Heart left ventricle (tissue), 16 donors: ENCODE measurements around the gene PRDM16. TPM values are rescaled to one million over a fixed set of nuclear protein-coding genes. Genes with fewer than 3 reads are reported as not detected.

ENCODE experiments used
- ATAC-seq, 4 donors: fragments of 200-7000 bp; cut with Tn5 transposase; one replicate each; pipeline ENCODE4 v1.9.1; 2020 to 2022; ENCODE audit warnings: moderate library complexity in 4 of 4, mild to moderate bottlenecking in 3 of 4, moderate number of reproducible peaks in 1 of 4
- DNase-seq, 5 donors: peaks; one replicate each; pipeline ENCODE4 v3.0.0-alpha.2; 2020
- H3K27ac ChIP-seq, 12 donors: fragments of 200-600 bp; sonication (generic) in 4 of 12; one replicate each; pipeline versions ENCODE4 v1.5.0 to v1.8.0; 2016 to 2022; ENCODE audit warnings: mild to moderate bottlenecking in 2 of 12
- H3K27me3 ChIP-seq, 9 donors: fragments of 200-600 bp; sonication (generic) in 2 of 9; one replicate each; pipeline versions ENCODE4 v1.5.1 to v1.8.0; 2016 to 2022; ENCODE audit warnings: mild to moderate bottlenecking in 3 of 9
- H3K36me3 ChIP-seq, 9 donors: fragments of 200-600 bp; sonication (generic) in 2 of 9; one replicate each; pipeline versions ENCODE4 v1.5.0 to v1.8.0; 2018 to 2022; ENCODE audit warnings: mild to moderate bottlenecking in 2 of 9
- H3K4me1 ChIP-seq, 12 donors: fragments of 200-600 bp; sonication (generic) in 4 of 12; one replicate each; pipeline versions ENCODE4 v1.5.0 to v1.8.0; 2016 to 2022; ENCODE audit warnings: mild to moderate bottlenecking in 3 of 12
- H3K4me3 ChIP-seq, 12 donors: fragments of 200-600 bp; sonication (generic) in 4 of 12; one replicate each; pipeline versions ENCODE4 v1.5.0 to v1.8.0; 2017 to 2022; ENCODE audit warnings: mild to moderate bottlenecking in 9 of 12, moderate library complexity in 4 of 12
- H3K9me3 ChIP-seq, 12 donors: fragments of 200-600 bp; sonication (generic) in 4 of 12; one replicate each; pipeline versions ENCODE4 v1.5.0 to v1.8.0; 2016 to 2022; ENCODE audit warnings: mild to moderate bottlenecking in 1 of 12
- CTCF ChIP-seq, 12 donors: fragments of 200-600 bp; sonication (generic) in 4 of 12; IDR thresholded peaks; one replicate each; pipeline versions ENCODE4 v1.5.0 to v1.8.0; 2018 to 2022; ENCODE audit warnings: antibody characterized with exemption in 12 of 12, mild to moderate bottlenecking in 5 of 12
- POLR2A ChIP-seq, 2 donors: fragments of 450-650 bp; IDR thresholded peaks; one replicate each; pipeline ENCODE4 v1.6.1; 2017; ENCODE audit warnings: antibody characterized with exemption in 2 of 2, mild to moderate bottlenecking in 2 of 2, moderate library complexity in 2 of 2
- WGBS, 4 donors: extraction: QIAGEN DNeasy Blood & Tissue Kit in 2 of 4; methylation state at CpG; one replicate each; pipeline versions ENCODE4 v1.1.5 to v1.1.7; 2013 to 2018; 5-methylcytosine and 5-hydroxymethylcytosine counted together
- intact Hi-C, 10 donors: fragments of 100-400 bp; cut with DNase I; formaldehyde crosslinking; loops; one replicate each; pipeline versions ENCODE4 v1.11.1 to v1.14.2; 2022
- polyA plus RNA-seq, 2 donors: library from polyadenylated mRNA; stranded (reverse); fragments of 200-250 nt; gene quantifications; one replicate each; pipeline ENCODE4 v1.2.3, GENCODE V29; 2013
- total RNA-seq, 9 donors: library from RNA; depleted of rRNA in 2 of 9; stranded (reverse); fragments of >200 nt in 2 of 9; fragmentation: NEBNext Ultra II Directional in 3 of 9; extraction: Animal tissue kit (Norgen Biotek cat#: 25700) in 3 of 9; gene quantifications; one replicate each; pipeline versions ENCODE4 v1.1.0 to v1.2.4, GENCODE V29; 2016 to 2023
- donor health status: ischemic (EF 13 %, LVEDD 7.1; RV severe dilation, severe dysfunction).
- donor health status: healthy with polysubstance abuse.
- donor health status: DM: no; HTN: yes; CAD: no.
- donor health status: DM: no; HTN: no; CAD: no.
- donor health status: ischemic (EF 25% LVEDD 6.9; RV normal size, moderate dysfunction).
- donor health status: ischemic (EF 25% LVEDD 5.7; RV mildly dilated, moderate dysfunction).
- donor health status: healthy.
- donor health status: DM: yes; HTN: yes; CAD: no.
- donor health status: ischemic (EF 35%, LVEDD 5.7; RV mildly dilated, moderate dysfunction).
- donor health status: nonischemic (EF 11% LVEDD 7.7; RV severe dilation, severe dysfunction).
- donor health status: DM: yes; HTN: yes; CAD: no.
- donor health status: PGD.
- donor health status: ischemic (EF 29% LVEDD 5.4; RV normal size, mild dysfunction).
- donor health status: nonischemic (EF 23%, LVEDD 6.1; RV moderate dilation, normal function).

PRDM16 gene
- total and polyA plus RNA-seq, 11 donors, result 6.0 to 22.7 (median 14.0) TPM

DNA sequence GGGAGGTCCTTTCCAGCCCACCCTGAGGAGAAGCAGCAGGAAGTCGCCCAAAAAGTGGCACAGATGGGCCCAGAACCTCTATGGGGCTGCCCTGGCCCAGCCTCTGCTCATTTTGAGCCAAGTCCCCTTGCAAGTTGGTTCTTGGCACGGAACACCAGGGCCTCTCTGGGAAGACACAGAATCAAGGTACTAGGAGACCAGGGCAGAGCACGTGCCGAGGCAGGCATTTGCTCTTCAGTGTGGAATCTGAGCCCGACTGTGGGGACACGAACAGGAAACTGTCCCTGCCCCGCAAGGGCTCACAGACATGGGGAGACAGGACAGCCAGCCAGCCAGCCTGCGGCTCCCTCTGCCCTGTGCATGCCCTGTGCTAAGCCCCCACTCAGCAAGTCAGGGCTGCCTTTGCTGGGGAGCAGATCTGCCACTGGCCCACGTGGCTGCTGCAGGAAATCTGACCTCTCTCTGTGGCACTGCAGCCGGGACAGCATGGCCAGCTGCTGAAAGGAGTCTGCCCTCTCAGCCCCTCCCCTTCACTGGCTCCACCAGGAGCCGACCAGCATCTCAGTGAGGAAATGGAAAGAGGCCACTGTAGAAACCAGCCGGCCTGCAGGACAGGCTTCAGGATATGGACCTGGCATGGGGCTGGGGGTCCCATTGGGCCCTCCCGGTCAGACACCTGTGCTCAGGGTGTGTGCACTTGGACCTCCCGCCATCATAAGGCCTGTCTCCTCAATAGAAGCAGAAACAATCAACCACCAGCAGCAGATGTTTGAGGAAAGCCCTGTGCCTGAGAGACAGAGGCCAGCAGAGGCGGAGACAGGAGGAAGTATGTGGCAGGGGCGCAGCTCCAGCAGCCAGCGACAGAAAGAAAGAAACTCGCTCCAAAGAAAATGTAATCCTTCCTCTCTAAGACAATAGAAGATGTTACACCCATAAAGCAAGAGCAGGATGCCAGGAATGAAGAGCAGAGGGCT is 389.2 kb downstream of the PRDM16 start:
- H3K27me3 ChIP-seq, result peaks cover 0 to 15% (median 4%) of the 10 kb centered on the region in 9 donors
- H3K4me1 ChIP-seq, result peaks cover 0 to 43% (median 21%) of the 10 kb centered on the region in 12 donors
- 37 to 53% (median 44%) methylated on average over 13 to 18 of the region's 18 CpGs for WGBS, 4 donors
- intact Hi-C loops, result no loop called here
- no peak overlapping the region for H3K4me3 ChIP-seq
- peak in 2 of 4 donors; percentile 11 to 29 for ATAC-seq
- H3K27ac ChIP-seq, result no peak overlapping the region
- H3K9me3 ChIP-seq, result no peaks in the 10 kb centered on the region
- DNase-seq, result peak in 2 of 5 donors; percentile 21 to 65
- no peak for TF ChIP-seq CTCF (IDR thresholded peaks at IDR 0.05)
- TF ChIP-seq POLR2A (IDR thresholded peaks at IDR 0.05), result no peak
- H3K36me3 ChIP-seq, result no peaks in the 10 kb centered on the region

GRCh38 chr1:3459051-3459908 is 390.3 kb downstream of the PRDM16 start:
- H3K4me1 ChIP-seq, result peaks cover 0 to 32% (median 16%) of the 10 kb centered on the region in 12 donors
- H3K4me3 ChIP-seq, result no peak overlapping the region
- no peaks in the 10 kb centered on the region for H3K36me3 ChIP-seq
- H3K9me3 ChIP-seq, result no peaks in the 10 kb centered on the region
- no peak overlapping the region for H3K27ac ChIP-seq
- intact Hi-C loops, result no loop called here
- no peak for TF ChIP-seq CTCF (IDR thresholded peaks at IDR 0.05)
- 92 to 94% (median 92%) methylated on average over 24 of the region's 24 CpGs for WGBS, 4 donors
- peaks cover 0 to 4% (median 0%) of the 10 kb centered on the region in 9 donors for H3K27me3 ChIP-seq
- DNase-seq (peak in 2 of 5 donors; percentile 14 to 42), ATAC-seq (no peak)

- DNase-seq (peak in 2 of 5 donors; percentile 50 to 60), ATAC-seq (peak in 3 of 4 donors; percentile 6 to 30 (median 14))
- no peak for TF ChIP-seq POLR2A (IDR thresholded peaks at IDR 0.05)
- no peak for TF ChIP-seq CTCF (IDR thresholded peaks at IDR 0.05)
- no peak overlapping the region for H3K27ac ChIP-seq
- H3K9me3 ChIP-seq, result no peaks in the 10 kb centered on the region
- H3K36me3 ChIP-seq, result no peaks in the 10 kb centered on the region
- intact Hi-C loops, result no loop called here
- WGBS, 4 donors, result 71 to 81% (median 78%) methylated on average over 18 to 23 of the region's 23 CpGs
- peaks cover 0 to 2% (median 0%) of the 10 kb centered on the region in 9 donors for H3K27me3 ChIP-seq
- peaks cover 0 to 24% (median 15%) of the 10 kb centered on the region in 12 donors for H3K4me1 ChIP-seq
- H3K4me3 ChIP-seq, result no peak overlapping the region
These were observed 391.1 kb downstream of the PRDM16 start for GRCh38 chr1:3459940-3460671.
